HepG2 (cell line): ENCODE data around the gene NOTUM. TPM values are rescaled to one million over a fixed set of nuclear protein-coding genes. Genes with fewer than 3 reads are reported as not detected.

Source experiments
- BORCS8-MEF2B ChIP-seq: sonication (generic); formaldehyde crosslinking; IDR thresholded peaks from 2 replicates; pipeline ENCODE4 v1.8.0; 2022; ENCODE audit warnings: mild to moderate bottlenecking, missing genetic modification reagents
- CHCHD3 ChIP-seq: sonication (generic); formaldehyde crosslinking; IDR thresholded peaks from 2 replicates; pipeline ENCODE4 v1.8.0; 2022; ENCODE audit warnings: mild to moderate bottlenecking, missing genetic modification reagents, moderate library complexity
- HMG20B ChIP-seq: conservative IDR thresholded peaks from 2 replicates; pipeline ENCODE4 v1.6.1; 2016; ENCODE audit warnings: missing genetic modification reagents, missing compliant biosample characterization
- RBM39 ChIP-seq: fragments of 200-400 bp; formaldehyde crosslinking; IDR thresholded peaks from one replicate; pipeline ENCODE4 v1.6.1; 2018; ENCODE audit warnings: antibody characterized with exemption, mild to moderate bottlenecking, low read depth, low read length; ENCODE audit not compliant: poor library complexity, severe bottlenecking
- ZBTB38 ChIP-seq: sonication (generic); formaldehyde crosslinking; IDR thresholded peaks from 2 replicates; pipeline ENCODE4 v1.5.1; 2020; ENCODE audit warnings: mild to moderate bottlenecking, missing genetic modification reagents
- ZNF256 ChIP-seq: sonication (generic); formaldehyde crosslinking; conservative IDR thresholded peaks from 2 replicates; pipeline ENCODE4 v1.4.0; 2020; ENCODE audit warnings: missing genetic modification reagents
- ZNF720 ChIP-seq: sonication (generic); formaldehyde crosslinking; IDR thresholded peaks from 2 replicates; pipeline ENCODE4 v1.4.0; 2020; ENCODE audit warnings: missing genetic modification reagents
- polyA plus RNA-seq, 8 experiments: library from polyadenylated mRNA; depleted of rRNA in 3 of 8; stranded (reverse) in 7 of 8; unstranded in 1 of 8; fragments of >200 nt; fragmentation: Illumina TruSeq in 4 of 8; extraction: Trizol in 4 of 8; gene quantifications; 2 replicates each; pipeline versions ENCODE4 v1.2.1 to v1.2.3, GENCODE V29; 2011 to 2016; ENCODE audit warnings: low read depth in 4 of 8, missing spikeins in 1 of 8, mixed read lengths in 1 of 8; ENCODE audit not compliant: insufficient read depth in 1 of 8
- total RNA-seq, 5 experiments: library from RNA; depleted of rRNA; stranded (reverse); fragments of >200 nt; fragmentation: Illumina TruSeq; extraction: Trizol; gene quantifications; 2 replicates each; pipeline ENCODE4 v1.2.3, GENCODE V29; 2016; ENCODE audit warnings: low read depth in 1 of 5
- TF ChIP-seq, protein P1 (sequence below): IDR thresholded peaks from 2 replicates; pipeline ENCODE4 v1.6.1; 2016; ENCODE audit warnings: mild to moderate bottlenecking
- TF ChIP-seq, protein P2 (sequence below): sonication (generic); formaldehyde crosslinking; conservative IDR thresholded peaks from 2 replicates; pipeline ENCODE4 v1.4.0; 2020; ENCODE audit warnings: mild to moderate bottlenecking, missing genetic modification reagents, moderate library complexity
- TF ChIP-seq, protein P3 (sequence below): sonication (generic); formaldehyde crosslinking; IDR thresholded peaks from 2 replicates; pipeline ENCODE4 v1.4.0; 2020; ENCODE audit warnings: missing genetic modification reagents, mild to moderate bottlenecking, borderline replicate concordance
- TF ChIP-seq, protein P4 (sequence below): sonication (generic); formaldehyde crosslinking; IDR thresholded peaks from 2 replicates; pipeline ENCODE4 v1.8.0; 2022; ENCODE audit warnings: low read depth, missing genetic modification reagents
- TF ChIP-seq, protein P5 (sequence below): sonication (generic); formaldehyde crosslinking; IDR thresholded peaks from 2 replicates; pipeline ENCODE4 v1.8.1; 2022; ENCODE audit warnings: low read depth, mild to moderate bottlenecking, missing genetic modification reagents
- TF ChIP-seq, protein P6 (sequence below): sonication (generic); formaldehyde crosslinking; IDR thresholded peaks from 2 replicates; pipeline ENCODE4 v1.8.1; 2023; ENCODE audit warnings: mild to moderate bottlenecking, missing genetic modification reagents, borderline replicate concordance

NOTUM gene
- total and polyA plus RNA-seq, 2 of the 13 experiments (the other 11 are each of a cell fraction or from before 2014, with no cell fraction given) = 150 to 160 TPM

DNA sequence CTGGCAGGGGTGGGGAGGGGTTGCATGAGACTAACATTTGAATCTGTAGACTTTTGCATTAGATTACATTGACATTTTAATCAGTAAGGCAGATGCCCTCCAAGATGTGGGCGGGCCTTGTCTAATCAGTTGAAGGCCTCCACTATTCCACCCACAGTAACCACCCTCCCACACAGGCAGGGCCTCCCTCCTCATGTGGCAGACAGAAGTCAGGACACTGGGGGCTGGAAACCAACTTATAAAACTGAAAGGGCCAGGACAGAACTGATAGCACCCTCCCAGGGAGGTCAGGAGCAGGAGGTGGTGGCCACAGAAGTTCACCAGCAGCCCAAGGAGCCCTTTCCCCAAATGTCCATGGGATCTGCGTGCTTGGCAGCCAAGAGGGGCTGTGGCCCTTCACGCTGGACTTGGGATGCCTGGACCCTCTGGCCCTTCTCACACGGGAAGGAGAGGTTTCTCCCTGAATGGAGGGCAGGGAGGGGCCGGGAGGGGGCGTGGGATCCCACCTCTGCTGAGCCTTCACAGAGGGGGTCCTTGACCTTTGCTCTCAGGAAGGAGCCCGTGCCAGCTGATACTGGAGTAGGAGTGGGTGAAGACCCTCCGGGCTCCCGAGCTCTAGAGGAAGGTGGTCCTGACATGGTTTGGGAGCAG, 28.5 kb downstream of the NOTUM start (continued):
- TF ChIP-seq CHCHD3 (CRISPR knock-in tag) (no peak), ZBTB38 (CRISPR knock-in tag) (0 out of 2 replicates have a peak, but pooled peaks have one; percentile 10), ZNF720 (CRISPR knock-in tag) (no peak), RBM39 (no peak), BORCS8-MEF2B (CRISPR knock-in tag) (peak; percentile 12; the same call in 1 of the 2 replicates), ZNF256 (CRISPR knock-in tag) (0 out of 2 replicates have a peak, but pooled peaks have one; percentile 13), HMG20B (no peak)
- TF ChIP-seq, protein P1, sequence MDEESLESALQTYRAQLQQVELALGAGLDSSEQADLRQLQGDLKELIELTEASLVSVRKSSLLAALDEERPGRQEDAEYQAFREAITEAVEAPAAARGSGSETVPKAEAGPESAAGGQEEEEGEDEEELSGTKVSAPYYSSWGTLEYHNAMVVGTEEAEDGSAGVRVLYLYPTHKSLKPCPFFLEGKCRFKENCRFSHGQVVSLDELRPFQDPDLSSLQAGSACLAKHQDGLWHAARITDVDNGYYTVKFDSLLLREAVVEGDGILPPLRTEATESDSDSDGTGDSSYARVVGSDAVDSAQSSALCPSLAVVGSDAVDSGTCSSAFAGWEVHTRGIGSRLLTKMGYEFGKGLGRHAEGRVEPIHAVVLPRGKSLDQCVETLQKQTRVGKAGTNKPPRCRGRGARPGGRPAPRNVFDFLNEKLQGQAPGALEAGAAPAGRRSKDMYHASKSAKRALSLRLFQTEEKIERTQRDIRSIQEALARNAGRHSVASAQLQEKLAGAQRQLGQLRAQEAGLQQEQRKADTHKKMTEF (CRISPR knock-in tag) = peak; percentile 28; the same call in 1 of the 2 replicates
- TF ChIP-seq, protein P2, sequence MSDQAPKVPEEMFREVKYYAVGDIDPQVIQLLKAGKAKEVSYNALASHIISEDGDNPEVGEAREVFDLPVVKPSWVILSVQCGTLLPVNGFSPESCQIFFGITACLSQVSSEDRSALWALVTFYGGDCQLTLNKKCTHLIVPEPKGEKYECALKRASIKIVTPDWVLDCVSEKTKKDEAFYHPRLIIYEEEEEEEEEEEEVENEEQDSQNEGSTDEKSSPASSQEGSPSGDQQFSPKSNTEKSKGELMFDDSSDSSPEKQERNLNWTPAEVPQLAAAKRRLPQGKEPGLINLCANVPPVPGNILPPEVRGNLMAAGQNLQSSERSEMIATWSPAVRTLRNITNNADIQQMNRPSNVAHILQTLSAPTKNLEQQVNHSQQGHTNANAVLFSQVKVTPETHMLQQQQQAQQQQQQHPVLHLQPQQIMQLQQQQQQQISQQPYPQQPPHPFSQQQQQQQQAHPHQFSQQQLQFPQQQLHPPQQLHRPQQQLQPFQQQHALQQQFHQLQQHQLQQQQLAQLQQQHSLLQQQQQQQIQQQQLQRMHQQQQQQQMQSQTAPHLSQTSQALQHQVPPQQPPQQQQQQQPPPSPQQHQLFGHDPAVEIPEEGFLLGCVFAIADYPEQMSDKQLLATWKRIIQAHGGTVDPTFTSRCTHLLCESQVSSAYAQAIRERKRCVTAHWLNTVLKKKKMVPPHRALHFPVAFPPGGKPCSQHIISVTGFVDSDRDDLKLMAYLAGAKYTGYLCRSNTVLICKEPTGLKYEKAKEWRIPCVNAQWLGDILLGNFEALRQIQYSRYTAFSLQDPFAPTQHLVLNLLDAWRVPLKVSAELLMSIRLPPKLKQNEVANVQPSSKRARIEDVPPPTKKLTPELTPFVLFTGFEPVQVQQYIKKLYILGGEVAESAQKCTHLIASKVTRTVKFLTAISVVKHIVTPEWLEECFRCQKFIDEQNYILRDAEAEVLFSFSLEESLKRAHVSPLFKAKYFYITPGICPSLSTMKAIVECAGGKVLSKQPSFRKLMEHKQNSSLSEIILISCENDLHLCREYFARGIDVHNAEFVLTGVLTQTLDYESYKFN (CRISPR knock-in tag) = no peak
- TF ChIP-seq, protein P3, sequence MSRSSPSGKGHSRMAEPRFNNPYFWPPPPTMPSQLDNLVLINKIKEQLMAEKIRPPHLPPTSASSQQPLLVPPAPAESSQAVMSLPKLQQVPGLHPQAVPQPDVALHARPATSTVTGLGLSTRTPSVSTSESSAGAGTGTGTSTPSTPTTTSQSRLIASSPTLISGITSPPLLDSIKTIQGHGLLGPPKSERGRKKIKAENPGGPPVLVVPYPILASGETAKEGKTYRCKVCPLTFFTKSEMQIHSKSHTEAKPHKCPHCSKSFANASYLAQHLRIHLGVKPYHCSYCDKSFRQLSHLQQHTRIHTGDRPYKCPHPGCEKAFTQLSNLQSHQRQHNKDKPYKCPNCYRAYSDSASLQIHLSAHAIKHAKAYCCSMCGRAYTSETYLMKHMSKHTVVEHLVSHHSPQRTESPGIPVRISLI (CRISPR knock-in tag) = no peak
- TF ChIP-seq, protein P4, sequence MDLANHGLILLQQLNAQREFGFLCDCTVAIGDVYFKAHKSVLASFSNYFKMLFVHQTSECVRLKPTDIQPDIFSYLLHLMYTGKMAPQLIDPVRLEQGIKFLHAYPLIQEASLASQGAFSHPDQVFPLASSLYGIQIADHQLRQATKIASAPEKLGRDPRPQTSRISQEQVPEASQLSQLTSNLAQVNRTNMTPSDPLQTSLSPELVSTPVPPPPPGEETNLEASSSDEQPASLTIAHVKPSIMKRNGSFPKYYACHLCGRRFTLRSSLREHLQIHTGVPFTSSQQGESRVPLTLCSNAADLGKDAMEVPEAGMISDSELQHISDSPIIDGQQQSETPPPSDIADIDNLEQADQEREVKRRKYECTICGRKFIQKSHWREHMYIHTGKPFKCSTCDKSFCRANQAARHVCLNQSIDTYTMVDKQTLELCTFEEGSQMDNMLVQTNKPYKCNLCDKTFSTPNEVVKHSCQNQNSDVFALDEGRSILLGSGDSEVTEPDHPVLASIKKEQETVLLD = no peak
- TF ChIP-seq, protein P5, sequence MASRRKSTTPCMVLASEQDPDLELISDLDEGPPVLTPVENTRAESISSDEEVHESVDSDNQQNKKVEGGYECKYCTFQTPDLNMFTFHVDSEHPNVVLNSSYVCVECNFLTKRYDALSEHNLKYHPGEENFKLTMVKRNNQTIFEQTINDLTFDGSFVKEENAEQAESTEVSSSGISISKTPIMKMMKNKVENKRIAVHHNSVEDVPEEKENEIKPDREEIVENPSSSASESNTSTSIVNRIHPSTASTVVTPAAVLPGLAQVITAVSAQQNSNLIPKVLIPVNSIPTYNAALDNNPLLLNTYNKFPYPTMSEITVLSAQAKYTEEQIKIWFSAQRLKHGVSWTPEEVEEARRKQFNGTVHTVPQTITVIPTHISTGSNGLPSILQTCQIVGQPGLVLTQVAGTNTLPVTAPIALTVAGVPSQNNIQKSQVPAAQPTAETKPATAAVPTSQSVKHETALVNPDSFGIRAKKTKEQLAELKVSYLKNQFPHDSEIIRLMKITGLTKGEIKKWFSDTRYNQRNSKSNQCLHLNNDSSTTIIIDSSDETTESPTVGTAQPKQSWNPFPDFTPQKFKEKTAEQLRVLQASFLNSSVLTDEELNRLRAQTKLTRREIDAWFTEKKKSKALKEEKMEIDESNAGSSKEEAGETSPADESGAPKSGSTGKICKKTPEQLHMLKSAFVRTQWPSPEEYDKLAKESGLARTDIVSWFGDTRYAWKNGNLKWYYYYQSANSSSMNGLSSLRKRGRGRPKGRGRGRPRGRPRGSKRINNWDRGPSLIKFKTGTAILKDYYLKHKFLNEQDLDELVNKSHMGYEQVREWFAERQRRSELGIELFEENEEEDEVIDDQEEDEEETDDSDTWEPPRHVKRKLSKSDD (CRISPR knock-in tag) = no peak
- TF ChIP-seq, protein P6, sequence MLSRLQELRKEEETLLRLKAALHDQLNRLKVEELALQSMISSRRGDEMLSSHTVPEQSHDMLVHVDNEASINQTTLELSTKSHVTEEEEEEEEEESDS (CRISPR knock-in tag) = no peak
